ENCODE measurements around the gene KCNK3. TPM values are rescaled to one million over a fixed set of nuclear protein-coding genes. Genes with fewer than 3 reads are reported as not detected.
A peak's percentile ranks its signal among the peaks of the same experiment; 100 is the strongest.

Gene KCNK3
- total RNA-seq, 2 experiments from 2014 or later = not detected

DNA sequence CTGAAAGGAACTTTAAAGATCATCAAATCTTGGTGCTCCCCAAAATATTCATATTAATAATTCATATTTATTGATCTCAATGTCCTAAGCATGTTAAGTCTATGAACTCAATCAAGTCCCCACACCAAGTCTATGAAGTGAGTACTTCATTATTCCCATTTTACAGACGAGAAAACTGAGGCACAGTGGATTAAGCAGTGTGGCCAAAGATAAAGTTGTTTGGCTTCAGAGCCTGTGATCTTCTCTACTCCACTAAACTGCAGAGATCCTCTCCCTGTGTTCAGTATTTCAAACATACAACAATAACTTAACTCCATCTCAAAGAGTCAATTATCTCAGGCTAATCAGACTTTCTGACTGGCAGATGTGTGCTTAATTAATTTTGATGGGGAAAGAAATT is 29.8 kb downstream of the KCNK3 start:
- ChIA-PET POLR2A (no interaction called here), CTCF (no interaction called here)
- H3K27me3 Mint-ChIP-seq = peaks cover 4% of the 10 kb centered on the region
- no peak overlapping the region for H3K4me3 Mint-ChIP-seq
- no peak overlapping the region for H3K27ac Mint-ChIP-seq
- intact Hi-C loops (cut with micrococcal nuclease) = no loop called here
- H3K36me3 Mint-ChIP-seq = no peaks in the 10 kb centered on the region
- H3K9me3 Mint-ChIP-seq = no peaks in the 10 kb centered on the region
- no peak for DNase-seq
- H3K4me1 Mint-ChIP-seq (ENCODE audit: low read depth) = no peaks in the 10 kb centered on the region

GRCh38 chr2:26722911-26723310 is 30.4 kb downstream of the KCNK3 start:
- no peak for DNase-seq
- no peak overlapping the region for H3K4me3 Mint-ChIP-seq
- intact Hi-C loops (cut with micrococcal nuclease) = no loop called here
- ChIA-PET POLR2A (no interaction called here), CTCF (no interaction called here)
- H3K27me3 Mint-ChIP-seq = peaks cover 4% of the 10 kb centered on the region
- no peaks in the 10 kb centered on the region for H3K4me1 Mint-ChIP-seq (ENCODE audit: low read depth)
- H3K36me3 Mint-ChIP-seq = no peaks in the 10 kb centered on the region
- H3K27ac Mint-ChIP-seq = no peak overlapping the region
- H3K9me3 Mint-ChIP-seq = no peaks in the 10 kb centered on the region

DNA sequence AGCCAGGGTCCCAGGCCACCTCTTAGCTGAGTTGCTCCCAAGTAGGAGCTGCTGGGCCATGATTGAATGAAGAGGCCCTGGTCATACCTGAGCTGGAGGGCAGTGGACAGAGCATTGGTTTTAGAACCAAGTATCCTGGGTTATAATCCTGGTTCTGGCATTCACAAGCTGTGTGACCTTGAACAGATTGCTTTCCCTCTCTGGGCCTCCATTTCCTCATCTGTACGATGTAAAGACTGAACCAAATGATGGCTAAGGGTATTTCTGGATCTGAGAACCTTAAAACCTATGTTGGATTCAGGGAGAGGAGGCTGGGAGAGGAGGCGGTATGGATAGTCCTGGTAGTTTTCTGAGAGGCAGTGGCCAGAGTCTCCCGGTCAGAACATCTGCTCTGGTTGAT is 31.0 kb downstream of the KCNK3 start:
- ChIA-PET CTCF (no interaction called here), POLR2A (no interaction called here)
- Mint-ChIP-seq H3K27me3 (peaks cover 4% of the 10 kb centered on the region), H3K4me1 (ENCODE audit: low read depth) (no peaks in the 10 kb centered on the region), H3K27ac (no peak overlapping the region), H3K9me3 (no peaks in the 10 kb centered on the region), H3K4me3 (no peak overlapping the region), H3K36me3 (no peaks in the 10 kb centered on the region)
- intact Hi-C loops (cut with micrococcal nuclease) = no loop called here
- no peak for DNase-seq

DNA sequence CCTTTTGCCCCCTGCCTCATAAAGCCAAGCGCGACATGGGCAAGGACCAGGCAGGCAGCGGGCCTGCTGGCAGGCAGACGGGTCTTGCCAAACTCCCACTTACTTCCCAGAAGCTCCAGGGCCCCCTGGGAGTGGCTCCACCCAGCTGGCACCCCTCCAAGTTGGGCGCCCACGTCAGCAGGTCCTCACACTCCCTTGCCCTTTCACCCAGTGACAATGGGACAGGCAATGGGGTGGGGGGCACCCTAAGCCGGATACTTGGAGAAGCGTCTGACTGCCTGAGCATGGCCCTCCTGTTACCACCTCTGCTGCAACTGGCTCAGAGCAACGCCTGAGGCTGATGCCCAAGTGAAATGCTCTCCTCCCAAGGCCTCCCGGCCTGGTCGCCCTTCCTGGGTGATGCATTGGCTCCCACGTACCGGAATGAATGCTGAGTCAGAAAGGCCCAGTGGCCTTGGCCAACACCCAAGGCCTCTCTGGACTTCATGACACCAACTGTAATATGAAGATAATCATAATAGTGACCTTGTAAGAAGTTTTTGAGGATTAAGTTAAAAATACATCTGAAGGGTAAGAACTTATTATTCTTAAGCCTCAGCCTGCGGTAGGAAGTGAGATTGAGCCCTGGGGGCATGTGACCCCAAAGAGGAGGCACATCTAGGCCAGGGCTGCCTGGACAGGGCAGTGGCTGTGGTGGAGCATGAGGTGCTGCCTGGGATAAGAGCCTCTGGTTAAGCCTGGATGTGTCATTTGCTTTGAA is 31.6 kb downstream of the KCNK3 start:
- no peaks in the 10 kb centered on the region for H3K9me3 Mint-ChIP-seq
- no peak for DNase-seq
- ChIA-PET POLR2A (no interaction called here), CTCF (no interaction called here)
- no peak overlapping the region for H3K4me3 Mint-ChIP-seq
- H3K27ac Mint-ChIP-seq = no peak overlapping the region
- intact Hi-C loops (cut with micrococcal nuclease) = no loop called here
- H3K36me3 Mint-ChIP-seq = no peaks in the 10 kb centered on the region
- H3K27me3 Mint-ChIP-seq = peaks cover 4% of the 10 kb centered on the region
- no peaks in the 10 kb centered on the region for H3K4me1 Mint-ChIP-seq (ENCODE audit: low read depth)

- intact Hi-C loops (cut with micrococcal nuclease) = no loop called here
- H3K36me3 Mint-ChIP-seq = no peaks in the 10 kb centered on the region
- DNase-seq = no peak
- peaks cover 4% of the 10 kb centered on the region for H3K27me3 Mint-ChIP-seq
- H3K4me1 Mint-ChIP-seq (ENCODE audit: low read depth) = no peaks in the 10 kb centered on the region
- CTCF ChIA-PET = interaction anchor here (1.1 kb wide), 1 partner anchor 20 kb away, joined by 7 read pairs; no protein-coding TSS in a partner anchor
- POLR2A ChIA-PET = no interaction called here
- H3K4me3 Mint-ChIP-seq = no peak overlapping the region
- H3K27ac Mint-ChIP-seq = no peak overlapping the region
- no peaks in the 10 kb centered on the region for H3K9me3 Mint-ChIP-seq
These were observed 32.4 kb downstream of the KCNK3 start for GRCh38 chr2:26724784-26725520.

DNA sequence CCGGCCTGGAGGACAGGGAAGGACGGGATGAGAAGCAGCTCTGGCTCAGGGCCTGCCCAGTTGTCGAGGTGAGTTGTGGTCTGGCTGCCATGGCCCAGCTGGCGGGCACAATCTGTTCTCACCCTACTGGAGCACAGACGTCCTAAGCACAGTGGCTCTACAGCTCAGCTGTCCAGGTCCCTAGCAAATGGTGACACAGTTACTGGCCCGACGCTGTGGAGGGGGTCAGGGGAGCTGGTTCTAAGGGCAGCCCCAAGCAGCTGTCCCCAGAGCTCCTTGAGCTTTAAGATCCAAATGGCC is 32.9 kb downstream of the KCNK3 start:
- Mint-ChIP-seq H3K27me3 (peaks cover 4% of the 10 kb centered on the region), H3K4me3 (no peak overlapping the region), H3K4me1 (ENCODE audit: low read depth) (no peaks in the 10 kb centered on the region), H3K9me3 (no peaks in the 10 kb centered on the region), H3K36me3 (no peaks in the 10 kb centered on the region), H3K27ac (no peak overlapping the region)
- intact Hi-C loops (cut with micrococcal nuclease) = no loop called here
- DNase-seq = no peak
- ChIA-PET CTCF (interaction anchor here (1.1 kb wide), 1 partner anchor 20 kb away, joined by 7 read pairs; no protein-coding TSS in a partner anchor), POLR2A (no interaction called here)

GRCh38 chr2:26726228-26726627 is 33.7 kb downstream of the KCNK3 start:
- peaks cover 4% of the 10 kb centered on the region for H3K27me3 Mint-ChIP-seq
- ChIA-PET CTCF (no interaction called here), POLR2A (no interaction called here)
- H3K36me3 Mint-ChIP-seq = no peaks in the 10 kb centered on the region
- no peak overlapping the region for H3K27ac Mint-ChIP-seq
- intact Hi-C loops (cut with micrococcal nuclease) = no loop called here
- no peaks in the 10 kb centered on the region for H3K4me1 Mint-ChIP-seq (ENCODE audit: low read depth)
- no peak for DNase-seq
- H3K4me3 Mint-ChIP-seq = no peak overlapping the region
- H3K9me3 Mint-ChIP-seq = no peaks in the 10 kb centered on the region

- no peak overlapping the region for H3K4me3 Mint-ChIP-seq
- CTCF ChIA-PET = interaction anchor here (1.7 kb wide), 1 partner anchor 17 kb away, joined by 5 read pairs; no protein-coding TSS in a partner anchor
- H3K36me3 Mint-ChIP-seq = no peaks in the 10 kb centered on the region
- peak; percentile 31 for DNase-seq
- no peak overlapping the region for H3K27ac Mint-ChIP-seq
- intact Hi-C loops (cut with micrococcal nuclease) = no loop called here
- peaks cover 5% of the 10 kb centered on the region for H3K27me3 Mint-ChIP-seq
- H3K9me3 Mint-ChIP-seq = no peaks in the 10 kb centered on the region
- no peaks in the 10 kb centered on the region for H3K4me1 Mint-ChIP-seq (ENCODE audit: low read depth)
- POLR2A ChIA-PET = no interaction called here
These were observed 35.4 kb downstream of the KCNK3 start for GRCh38 chr2:26727641-26728561.

DNA sequence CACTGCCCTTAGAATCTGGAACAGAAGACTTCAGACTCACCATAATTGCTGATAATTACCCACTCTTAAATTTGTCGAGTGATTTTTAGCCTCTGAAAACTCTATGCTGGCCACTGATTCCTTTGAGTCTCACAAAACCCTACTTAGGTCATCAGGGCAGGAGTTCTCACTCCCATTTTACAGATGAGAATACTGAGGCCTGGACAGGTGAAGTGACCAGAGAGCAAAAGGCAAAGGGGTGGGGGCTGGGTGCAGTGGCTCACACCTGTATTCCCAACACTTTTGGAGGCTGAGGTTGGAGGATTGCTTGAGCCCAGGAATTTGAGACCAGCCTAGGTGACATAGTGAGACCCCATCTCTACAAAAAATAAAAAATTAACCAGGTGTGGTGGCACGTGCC is 36.8 kb downstream of the KCNK3 start:
- Mint-ChIP-seq H3K36me3 (no peaks in the 10 kb centered on the region), H3K9me3 (no peaks in the 10 kb centered on the region), H3K27ac (no peak overlapping the region), H3K27me3 (peaks cover 5% of the 10 kb centered on the region), H3K4me3 (no peak overlapping the region), H3K4me1 (ENCODE audit: low read depth) (no peaks in the 10 kb centered on the region)
- ChIA-PET CTCF (interaction anchor here (1.7 kb wide), 1 partner anchor 16 kb away, joined by 5 read pairs; no protein-coding TSS in a partner anchor), POLR2A (no interaction called here)
- no peak for DNase-seq
- intact Hi-C loops (cut with micrococcal nuclease) = no loop called here

DNA sequence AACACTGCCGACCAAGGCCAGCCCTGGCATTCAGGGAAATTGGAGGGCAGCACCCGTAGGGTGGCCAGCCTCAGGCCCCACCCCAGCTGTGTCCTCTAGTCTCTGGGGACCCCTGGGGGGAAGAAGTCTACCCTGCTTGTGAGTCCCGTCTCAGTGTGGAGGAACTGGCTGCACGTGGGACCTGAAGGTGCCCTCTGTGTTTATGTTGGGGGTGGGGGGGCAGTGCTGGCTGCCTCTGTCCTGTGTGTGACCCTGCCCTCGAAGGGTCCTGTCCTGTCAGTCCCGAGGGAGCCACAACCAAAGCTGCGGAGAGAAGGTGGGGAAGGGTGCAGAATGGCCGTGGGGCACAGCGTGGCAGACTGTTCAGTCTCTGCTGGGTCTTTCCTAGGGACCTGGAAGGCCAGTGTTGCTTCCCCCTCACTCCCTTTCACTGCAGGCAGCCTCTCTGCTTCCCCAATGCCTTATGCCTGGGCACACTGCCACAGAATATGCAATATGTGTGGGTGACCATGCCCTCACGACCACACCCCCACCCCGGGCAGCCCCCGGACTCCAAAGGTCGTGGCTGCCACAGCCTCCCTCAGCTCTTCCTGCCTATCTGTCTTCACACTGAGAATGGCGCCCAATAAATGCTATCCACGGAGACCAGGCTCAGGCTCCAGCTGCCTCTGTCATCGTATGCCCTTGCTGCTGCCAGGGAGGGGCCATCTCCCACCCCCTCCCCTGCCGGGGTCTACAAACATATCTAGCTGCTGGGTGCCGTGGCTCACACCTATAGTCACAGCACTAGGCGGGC is 38.2 kb downstream of the KCNK3 start:
- H3K27me3 Mint-ChIP-seq = peaks cover 5% of the 10 kb centered on the region
- H3K4me3 Mint-ChIP-seq = no peak overlapping the region
- H3K9me3 Mint-ChIP-seq = no peaks in the 10 kb centered on the region
- ChIA-PET CTCF (interaction anchor here (1.1 kb wide), 1 partner anchor 153 kb away, joined by 3 read pairs; no protein-coding TSS in a partner anchor), POLR2A (no interaction called here)
- intact Hi-C loops (cut with micrococcal nuclease) = no loop called here
- no peaks in the 10 kb centered on the region for H3K4me1 Mint-ChIP-seq (ENCODE audit: low read depth)
- DNase-seq = no peak
- no peaks in the 10 kb centered on the region for H3K36me3 Mint-ChIP-seq
- H3K27ac Mint-ChIP-seq = no peak overlapping the region

- H3K4me1 Mint-ChIP-seq (ENCODE audit: low read depth) = no peaks in the 10 kb centered on the region
- no peaks in the 10 kb centered on the region for H3K36me3 Mint-ChIP-seq
- POLR2A ChIA-PET = no interaction called here
- H3K4me3 Mint-ChIP-seq = no peak overlapping the region
- CTCF ChIA-PET = no interaction called here
- H3K27me3 Mint-ChIP-seq = peaks cover 5% of the 10 kb centered on the region
- H3K9me3 Mint-ChIP-seq = no peaks in the 10 kb centered on the region
- H3K27ac Mint-ChIP-seq = no peak overlapping the region
- DNase-seq = no peak
- intact Hi-C loops (cut with micrococcal nuclease) = no loop called here
These were observed 39.2 kb downstream of the KCNK3 start for GRCh38 chr2:26731714-26732113.

DNA sequence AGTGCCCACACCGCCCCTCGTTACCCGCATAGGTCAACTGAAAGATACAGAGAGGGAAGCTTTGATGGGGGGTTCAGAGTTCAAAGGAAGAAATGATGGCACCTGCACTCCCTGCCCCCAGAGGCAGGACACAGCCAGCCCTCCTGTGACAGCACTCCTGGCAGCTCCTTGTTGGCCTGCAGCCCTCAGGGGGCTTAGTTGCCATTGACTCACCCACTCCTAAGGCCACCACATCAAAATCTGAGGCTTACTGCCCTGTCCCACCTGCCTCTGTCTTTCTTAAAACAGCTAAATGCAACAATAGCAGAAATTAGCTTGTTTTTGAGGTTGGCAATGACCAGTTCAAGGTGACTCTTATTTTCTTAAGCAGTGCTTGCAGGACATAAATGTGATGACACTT is 39.9 kb downstream of the KCNK3 start:
- Mint-ChIP-seq H3K27ac (no peak overlapping the region), H3K4me3 (no peak overlapping the region), H3K9me3 (no peaks in the 10 kb centered on the region), H3K27me3 (peaks cover 5% of the 10 kb centered on the region), H3K36me3 (no peaks in the 10 kb centered on the region), H3K4me1 (ENCODE audit: low read depth) (no peaks in the 10 kb centered on the region)
- DNase-seq = no peak
- POLR2A ChIA-PET = no interaction called here
- CTCF ChIA-PET = interaction anchor here (2.4 kb wide), 1 partner anchor 14 kb away, joined by 7 read pairs; no protein-coding TSS in a partner anchor
- intact Hi-C loops (cut with micrococcal nuclease) = no loop called here
